Endothelial cell of umbilical vein (primary cell): Measurements from ENCODE around the gene JPH3. TPM values are rescaled to one million over a fixed set of nuclear protein-coding genes. Genes with fewer than 3 reads are reported as not detected.

Experiments
- BruUV-seq: library from RNA; stranded (reverse); fragments of 400-500 nt; replicated peaks from 2 replicates; lab custom pipeline; 2021; lab: Mats Ljungman, UMichigan
- CTCF ChIA-PET: fragments of 300-600, 350-600 bp; sonication (Branson Sonifier 250); formaldehyde crosslinking; loops from one replicate; lab custom pipeline; 2021; ENCODE audit warnings: antibody characterized with exemption, inconsistent platforms; lab: Charles Lee
- POLR2A ChIA-PET: fragments of 300-600, 350-600 bp; sonication (Branson Sonifier 250); formaldehyde crosslinking; loops from one replicate; lab custom pipeline; 2021; ENCODE audit warnings: antibody characterized with exemption, inconsistent platforms; lab: Charles Lee
- DNase-seq: peaks from one replicate; pipeline ENCODE4 v3.0.0-alpha.2; 2011; ENCODE audit warnings: low read depth, low spot score
- FAIRE-seq: peaks from 2 replicates; lab custom pipeline; 2011; peaks lifted over from hg19 to GRCh38; lab: Jason Lieb, UNC
- H2AFZ ChIP-seq: 2 replicates; pipeline ENCODE4 v1.6.0; 2012; ENCODE audit warnings: low read depth, low read length, control low read depth, inconsistent platforms
- H3K27ac ChIP-seq: 2 replicates; pipeline ENCODE4 v1.5.1; 2011; ENCODE audit warnings: low read depth, mild to moderate bottlenecking, control low read depth, low read length, moderate library complexity; ENCODE audit not compliant: insufficient read depth
- H3K27me3 ChIP-seq, 2 experiments: 2 replicates each; pipeline versions ENCODE4 v1.6.0 to v1.6.1; 2011; ENCODE audit warnings: low read length in 2 of 2, mixed read lengths in 1 of 2; ENCODE audit not compliant: control insufficient read depth in 2 of 2, insufficient read depth in 2 of 2
- H3K36me3 ChIP-seq, 2 experiments: 2 replicates in 1 of 2; 3 replicates in 1 of 2; pipeline ENCODE4 v1.5.1; 2011; ENCODE audit warnings: low read length in 2 of 2, mild to moderate bottlenecking in 1 of 2, moderate library complexity in 1 of 2; ENCODE audit not compliant: control insufficient read depth in 2 of 2, insufficient read depth in 2 of 2; ENCODE audit errors: extremely low read depth in 1 of 2
- H3K4me1 ChIP-seq: 3 replicates; pipeline ENCODE4 v1.5.1; 2011; ENCODE audit warnings: mild to moderate bottlenecking, low read length; ENCODE audit not compliant: control insufficient read depth, insufficient read depth; ENCODE audit errors: extremely low read depth
- H3K4me2 ChIP-seq: 2 replicates; pipeline ENCODE4 v1.6.1; 2011; ENCODE audit warnings: low read length, control low read depth, mixed read lengths; ENCODE audit not compliant: insufficient read depth
- H3K4me3 ChIP-seq, 3 experiments: fragments of 200-600 bp in 1 of 3; sonication (generic), shearing (Covaris generic) in 1 of 3; replicated peaks in 1 of 3; 2 replicates each; pipeline ENCODE4 v1.5.1; 2011 to 2016; ENCODE audit warnings: control low read depth in 3 of 3, low read length in 3 of 3, mild to moderate bottlenecking in 2 of 3, inconsistent platforms in 1 of 3, low read depth in 1 of 3, moderate library complexity in 1 of 3; ENCODE audit not compliant: insufficient read depth in 1 of 3
- H3K79me2 ChIP-seq: 2 replicates; pipeline ENCODE4 v1.6.0; 2012; ENCODE audit warnings: low read length, inconsistent platforms; ENCODE audit not compliant: control insufficient read depth, insufficient read depth
- H3K9ac ChIP-seq: replicated peaks from 2 replicates; pipeline ENCODE3; 2011; ENCODE audit warnings: low read length, control low read depth; ENCODE audit not compliant: insufficient read depth; ENCODE audit errors: extremely low read depth
- H3K9me1 ChIP-seq: replicated peaks from 3 replicates; pipeline ENCODE4 v1.6.0; 2011; ENCODE audit warnings: mild to moderate bottlenecking, low read length; ENCODE audit not compliant: control insufficient read depth, insufficient read depth; ENCODE audit errors: extremely low read depth
- H3K9me3 ChIP-seq: replicated peaks from 2 replicates; pipeline ENCODE4 v1.5.1; 2012; ENCODE audit warnings: low read length, inconsistent platforms; ENCODE audit not compliant: control insufficient read depth, insufficient read depth
- H4K20me1 ChIP-seq: replicated peaks from 2 replicates; pipeline ENCODE3; 2011; ENCODE audit warnings: mild to moderate bottlenecking, low read length; ENCODE audit not compliant: control insufficient read depth, insufficient read depth; ENCODE audit errors: extremely low read depth
- CTCF ChIP-seq, 2 donors: IDR thresholded peaks; 1 replicate in 1 of 2; 2 replicates in 1 of 2; pipeline ENCODE4 v1.5.1; 2011; ENCODE audit warnings: low read length in 2 of 2, mild to moderate bottlenecking in 2 of 2, moderate library complexity in 2 of 2, control low read depth in 1 of 2, inconsistent platforms in 1 of 2, low read depth in 1 of 2; ENCODE audit not compliant: insufficient read depth in 1 of 2; ENCODE audit errors: extremely low read depth in 1 of 2
- EZH2 ChIP-seq: IDR thresholded peaks from 2 replicates; pipeline ENCODE4 v1.6.1; 2012; ENCODE audit warnings: borderline replicate concordance, low read depth, mild to moderate bottlenecking, moderate library complexity, low read length, inconsistent platforms; ENCODE audit not compliant: severe bottlenecking
- FOS ChIP-seq: IDR thresholded peaks from 2 replicates; pipeline ENCODE4 v1.6.1; 2011; ENCODE audit warnings: mild to moderate bottlenecking, low read length, moderate library complexity, borderline replicate concordance; ENCODE audit not compliant: insufficient read depth
- JUN ChIP-seq: IDR thresholded peaks from 2 replicates; pipeline ENCODE4 v1.6.1; 2011; ENCODE audit warnings: borderline replicate concordance, low read depth; ENCODE audit not compliant: insufficient read length, insufficient read depth
- MAX ChIP-seq: IDR thresholded peaks from 2 replicates; pipeline ENCODE4 v1.6.1; 2011; ENCODE audit not compliant: insufficient read depth, insufficient read length
- POLR2A ChIP-seq: IDR thresholded peaks from 2 replicates; pipeline ENCODE4 v1.6.1; 2012; ENCODE audit warnings: low read depth, mild to moderate bottlenecking, control low read depth, low read length
- POLR2AphosphoS5 ChIP-seq: IDR thresholded peaks from 2 replicates; pipeline ENCODE4 v1.6.1; 2012; ENCODE audit warnings: low read depth, mild to moderate bottlenecking, control low read depth, low read length, moderate library complexity; ENCODE audit not compliant: insufficient read depth
- dilution Hi-C: fragments of 300-500 bp; cut with MboI; formaldehyde crosslinking; loops from one replicate; pipeline ENCODE4 v1.15.0; 2019; ENCODE audit warnings: low sequenced_read_pairs; ENCODE audit not compliant: extremely low pct_ligation_motif_present
- intact Hi-C: fragments of 100-400 bp; cut with micrococcal nuclease; formaldehyde crosslinking; loops from one replicate; pipeline ENCODE4 v1.10.0; 2022
- polyA plus RNA-seq, 4 experiments: library from polyadenylated mRNA; depleted of rRNA in 3 of 4; stranded (reverse) in 3 of 4; unstranded in 1 of 4; fragments of >200 nt; gene quantifications; 2 replicates each; pipeline versions ENCODE4 v1.2.1 to v1.2.3, GENCODE V29; 2011 to 2012; ENCODE audit warnings: missing spikeins in 1 of 4
- total RNA-seq: library from RNA; stranded (reverse); gene quantifications from 2 replicates; pipeline ENCODE4 v1.2.3, GENCODE V29; 2021

JPH3 gene
- total and polyA plus RNA-seq, 2 donors (not counting 3 experiments of a cell fraction or from before 2014, with no cell fraction given), result 0.22 to 0.30 TPM

GRCh38 chr16:87742781-87743490, 140.6 kb downstream of the JPH3 start:
- no TSS peak for BruUV-seq
- Histone ChIP-seq H3K9me3 (no peaks in the 10 kb centered on the region), H2AFZ (no peak overlapping the region), H3K27ac (no peak overlapping the region), H3K9me1 (no peaks in the 10 kb centered on the region), H3K27me3 (no peaks in the 10 kb centered on the region), H3K9ac (no peak overlapping the region), H3K4me1 (no peaks in the 10 kb centered on the region), H3K36me3 (peaks cover 3 to 25% of the 10 kb centered on the region in 2 experiments), H3K79me2 (no peaks in the 10 kb centered on the region), H4K20me1 (no peaks in the 10 kb centered on the region), H3K4me2 (no peak overlapping the region), H3K4me3 (no peak overlapping the region)
- DNase-seq, result no peak
- TF ChIP-seq JUN, result no peak
- no peak for TF ChIP-seq POLR2AphosphoS5
- TF ChIP-seq FOS, result no peak
- no peak for TF ChIP-seq CTCF (IDR thresholded peaks at IDR 0.05; ENCODE audit: extremely low read depth in 1 of 2, insufficient read depth in 1 of 2, low read depth in 1 of 2, low read length in 2 of 2)
- no peak for TF ChIP-seq POLR2A
- no peak for TF ChIP-seq MAX
- TF ChIP-seq EZH2, result no peak
- ChIA-PET POLR2A (no interaction called here), CTCF (interaction anchor here (0.6 kb wide), 1 partner anchor 492 kb away, joined by 3 read pairs; no protein-coding TSS in a partner anchor)
- dilution Hi-C loops, result no loop called here
- no peak for FAIRE-seq
- intact Hi-C loops, result no loop called here
